Ramos (cell line): ENCODE results near the gene CDC42EP1.

Source experiments
- in situ Hi-C: fragments of 300-500 bp; cut with MboI; formaldehyde crosslinking; loops from one replicate; pipeline ENCODE4 v1.14.3; 2022; ENCODE audit warnings: low sequenced_read_pairs; ENCODE audit not compliant: unreplicated experiment

The CDC42EP1 gene

DNA sequence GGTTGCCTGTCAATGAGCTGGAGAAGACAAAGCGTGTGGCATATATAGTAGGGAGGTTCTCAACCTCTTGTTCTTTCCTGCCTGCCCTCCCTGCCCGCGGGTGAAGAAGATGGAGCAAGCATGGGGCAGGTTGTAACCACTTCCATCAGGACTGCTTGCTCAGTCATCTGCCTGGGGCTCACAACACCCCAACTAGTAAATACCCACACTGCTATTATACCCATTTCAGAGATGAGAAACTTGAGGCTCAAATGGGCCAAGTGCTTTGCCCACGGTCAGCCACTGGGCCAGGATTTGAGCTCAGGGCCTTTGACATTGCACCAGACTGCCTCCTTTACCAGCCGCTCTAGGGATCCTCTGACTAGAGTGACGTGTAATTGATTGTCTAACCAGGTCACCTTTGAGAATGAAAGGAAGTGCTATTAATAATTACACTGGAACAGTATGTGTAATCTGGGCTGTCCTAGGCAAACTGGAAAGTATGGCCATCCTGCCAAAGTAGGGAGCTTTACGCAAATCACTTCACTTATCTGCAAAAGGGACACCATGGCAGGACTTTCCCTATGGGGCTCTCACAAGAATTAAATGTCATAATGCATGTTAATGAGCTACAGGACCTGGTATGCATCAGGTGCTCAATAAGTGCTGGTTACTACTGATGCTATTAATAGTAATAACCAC lies 2.8 kb upstream of the CDC42EP1 start:
- in situ Hi-C loops = no loop called here

DNA sequence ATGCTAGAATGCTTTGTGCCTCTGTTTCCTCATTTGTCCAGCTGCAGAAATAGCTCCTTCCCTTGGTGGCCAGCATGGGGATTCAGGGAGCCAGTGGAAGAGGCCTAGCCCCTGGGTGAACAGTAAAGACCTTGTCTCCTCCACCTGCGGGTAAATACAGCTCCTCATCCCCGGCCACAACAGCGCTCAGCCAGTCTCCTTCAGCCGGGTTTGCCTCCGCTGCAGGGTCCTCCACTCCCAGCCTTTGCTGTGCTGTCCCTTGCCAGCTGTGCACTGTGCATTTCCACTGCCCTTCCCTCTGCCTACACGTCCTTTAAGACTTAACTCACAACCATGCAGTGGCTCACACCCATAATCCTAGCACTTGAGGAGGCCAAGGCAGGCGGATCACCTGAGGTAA lies 1.5 kb upstream of the CDC42EP1 start:
- in situ Hi-C loops = no loop called here

DNA sequence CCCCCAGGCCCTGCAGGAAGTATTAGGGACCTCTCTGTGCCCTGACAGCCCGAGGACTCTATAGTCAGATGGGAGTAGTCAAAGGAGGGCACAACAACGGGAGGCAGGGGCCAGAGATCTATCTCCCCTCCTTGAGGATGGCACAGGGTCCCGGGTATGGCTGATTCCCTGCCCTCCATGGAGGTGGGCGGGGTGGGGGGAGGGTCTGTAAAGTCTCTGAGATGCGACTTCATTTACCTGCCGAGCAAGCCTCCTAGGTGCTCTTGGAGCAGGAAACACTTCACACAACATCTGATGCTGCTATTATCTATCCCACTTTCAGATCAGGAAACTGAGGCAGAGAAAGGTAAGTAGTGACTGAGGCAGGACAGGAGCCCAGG lies 769 bp upstream of the CDC42EP1 start:
- in situ Hi-C loops = no loop called here

DNA sequence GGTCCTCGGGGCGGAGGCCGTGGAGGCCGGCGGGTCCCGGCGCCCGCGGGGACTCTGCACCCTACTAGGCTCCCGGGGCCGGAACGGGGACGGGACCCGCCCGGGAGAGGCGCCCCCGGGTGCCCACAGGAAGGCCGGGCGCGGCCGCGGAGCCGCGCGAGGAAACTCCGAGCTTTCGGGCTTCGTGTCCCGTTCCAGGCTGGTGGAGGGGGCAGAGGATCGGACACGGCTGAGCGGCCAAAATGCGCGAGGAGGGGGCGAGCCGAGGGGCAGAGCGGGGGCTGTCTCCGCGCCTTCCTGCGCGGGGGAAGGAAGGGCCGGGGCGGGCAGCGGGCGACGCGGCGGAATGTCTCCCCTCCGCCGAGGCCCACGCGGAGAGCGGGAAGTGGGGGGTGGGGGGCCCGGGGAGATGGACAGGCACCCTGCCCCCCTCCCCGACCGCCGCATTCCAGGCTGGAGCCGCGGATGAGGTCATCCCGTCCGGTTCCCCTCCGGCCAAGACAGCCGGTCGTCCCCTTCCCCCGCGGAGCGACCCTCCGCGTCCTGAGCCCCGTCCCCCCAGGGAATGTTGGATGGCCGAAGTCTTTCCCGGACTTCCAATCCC lies 430 bp downstream of the CDC42EP1 start:
- in situ Hi-C loops = loop anchor here (10.0 kb wide), 1 partner anchor 246 kb away; no protein-coding TSS in a partner anchor

DNA sequence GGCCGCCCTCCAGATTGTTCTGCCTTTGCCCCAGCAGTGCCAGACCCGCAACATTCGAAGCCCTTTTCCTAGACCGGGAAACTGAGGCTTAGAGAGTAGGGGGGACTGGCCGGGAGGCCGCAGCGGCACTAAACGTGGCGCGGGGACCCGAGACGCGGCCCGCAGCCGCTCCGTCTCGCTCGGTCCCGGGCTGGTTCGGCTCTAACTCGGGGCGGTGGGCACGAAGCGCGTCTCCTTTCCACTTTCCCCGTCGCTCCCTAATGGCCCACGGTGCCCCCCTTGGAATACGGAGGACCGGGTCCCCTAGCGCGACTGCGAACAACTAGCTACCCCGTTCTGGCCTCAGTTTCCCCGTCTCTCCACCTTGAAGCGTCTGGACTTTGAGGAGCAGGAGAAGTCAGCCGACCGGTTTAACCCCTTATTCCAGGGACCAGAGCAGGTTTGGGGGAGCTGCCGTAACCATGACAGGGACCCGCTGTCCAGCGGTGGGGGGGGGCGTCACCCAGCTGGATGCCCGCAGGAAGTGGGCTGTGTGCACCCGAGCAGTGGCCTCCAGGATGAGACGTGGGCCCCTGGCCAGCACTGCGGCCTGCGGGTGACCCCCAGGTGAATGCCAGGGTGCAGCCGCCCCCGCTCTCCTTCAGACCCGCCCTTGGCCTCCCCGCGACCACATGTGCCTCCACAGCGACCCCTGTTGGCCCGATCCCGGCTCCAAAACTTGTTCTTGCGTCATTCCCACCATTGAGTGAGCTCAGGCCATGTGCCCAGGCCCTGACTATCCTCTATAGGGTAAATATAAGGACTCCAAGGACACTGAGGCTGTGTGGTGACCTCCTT lies 1.1 kb downstream of the CDC42EP1 start:
- in situ Hi-C loops = loop anchor here (10.0 kb wide), 1 partner anchor 247 kb away; no protein-coding TSS in a partner anchor

DNA sequence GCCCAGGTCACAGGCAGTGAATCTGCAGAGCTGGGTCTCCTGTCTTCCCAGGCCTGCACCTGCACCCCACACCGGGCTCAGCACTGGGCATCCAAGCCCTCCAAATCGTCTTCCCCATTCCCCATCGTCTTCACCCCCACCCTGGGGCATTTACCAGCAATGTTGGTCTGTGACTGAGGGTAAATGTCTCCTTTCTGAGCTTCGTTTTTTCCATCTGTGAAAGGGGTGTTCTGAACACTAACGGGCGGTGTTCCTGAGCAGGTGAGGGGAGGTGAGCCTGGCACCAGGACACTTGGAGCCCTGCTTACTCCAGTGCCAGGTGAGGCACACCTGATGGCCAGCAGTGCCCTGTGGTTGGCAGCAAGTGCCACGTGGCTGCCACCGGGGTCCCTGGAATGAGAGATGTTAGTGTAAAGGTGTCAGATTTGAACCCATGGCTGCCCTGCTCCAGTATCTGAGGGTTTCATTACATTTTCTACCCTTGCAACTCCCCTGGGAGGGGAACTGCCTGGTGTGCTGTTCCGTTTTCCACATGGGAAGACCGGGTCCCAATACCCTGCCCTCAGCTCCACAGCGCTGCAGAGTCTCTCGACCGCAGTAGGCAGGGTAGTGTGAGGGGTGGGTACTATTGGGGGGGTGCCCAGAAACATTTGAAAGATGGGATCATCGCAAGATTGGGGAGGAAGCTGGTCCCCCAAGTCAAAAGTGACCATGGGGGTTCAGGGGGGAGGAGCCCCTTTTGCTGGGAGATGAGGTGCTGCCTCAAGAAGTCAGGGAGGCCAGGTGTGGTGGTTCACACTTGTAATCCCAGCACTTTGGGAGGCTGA lies 2.0 kb downstream of the CDC42EP1 start:
- in situ Hi-C loops = loop anchor here (10.0 kb wide), 1 partner anchor 247 kb away; no protein-coding TSS in a partner anchor

DNA sequence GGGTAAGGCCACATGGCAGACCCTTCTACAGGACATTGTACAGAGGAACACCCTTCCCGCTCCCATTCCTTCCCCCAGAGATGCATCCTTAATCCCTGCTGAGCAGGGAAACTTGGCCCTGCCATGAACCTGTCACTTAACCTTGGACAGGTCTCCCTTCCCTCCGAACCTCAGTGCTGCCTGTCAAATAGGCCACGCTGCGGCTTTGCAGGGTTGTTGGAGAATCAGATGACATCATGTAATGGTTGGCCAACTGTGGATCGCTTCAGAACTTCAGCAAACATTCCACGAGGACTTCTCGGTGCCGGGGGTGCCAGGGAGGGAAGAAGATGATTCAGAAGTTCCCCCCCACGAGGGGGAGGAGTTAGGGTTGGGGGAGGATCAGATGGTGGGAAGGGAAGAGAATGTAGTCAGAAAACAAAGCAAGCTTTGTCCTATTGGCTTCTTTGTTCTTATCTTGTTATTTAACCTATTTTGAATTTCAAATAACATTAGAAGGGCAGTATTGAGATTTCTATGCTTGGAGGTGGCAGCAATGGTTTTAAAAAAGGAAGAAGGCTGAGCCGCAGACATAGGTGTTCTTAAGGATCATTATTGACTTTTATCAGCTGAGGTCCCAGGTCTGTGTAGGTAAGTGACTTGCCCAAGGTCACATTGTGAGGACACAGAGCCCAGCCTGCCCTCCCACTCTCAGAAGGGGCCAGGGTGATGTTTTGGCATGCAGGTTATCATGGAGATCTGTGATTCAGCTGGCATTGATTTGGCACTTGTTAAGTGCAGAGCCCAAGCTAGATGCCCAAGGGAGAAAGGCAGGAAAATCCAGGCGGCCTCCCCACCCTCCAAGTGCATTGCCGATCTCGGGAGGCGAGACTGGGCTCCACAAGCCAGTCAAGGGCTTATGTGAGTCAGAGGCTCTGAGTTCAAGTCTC lies 3.1 kb downstream of the CDC42EP1 start:
- in situ Hi-C loops = loop anchor here (10.0 kb wide), 1 partner anchor 249 kb away; no protein-coding TSS in a partner anchor

DNA sequence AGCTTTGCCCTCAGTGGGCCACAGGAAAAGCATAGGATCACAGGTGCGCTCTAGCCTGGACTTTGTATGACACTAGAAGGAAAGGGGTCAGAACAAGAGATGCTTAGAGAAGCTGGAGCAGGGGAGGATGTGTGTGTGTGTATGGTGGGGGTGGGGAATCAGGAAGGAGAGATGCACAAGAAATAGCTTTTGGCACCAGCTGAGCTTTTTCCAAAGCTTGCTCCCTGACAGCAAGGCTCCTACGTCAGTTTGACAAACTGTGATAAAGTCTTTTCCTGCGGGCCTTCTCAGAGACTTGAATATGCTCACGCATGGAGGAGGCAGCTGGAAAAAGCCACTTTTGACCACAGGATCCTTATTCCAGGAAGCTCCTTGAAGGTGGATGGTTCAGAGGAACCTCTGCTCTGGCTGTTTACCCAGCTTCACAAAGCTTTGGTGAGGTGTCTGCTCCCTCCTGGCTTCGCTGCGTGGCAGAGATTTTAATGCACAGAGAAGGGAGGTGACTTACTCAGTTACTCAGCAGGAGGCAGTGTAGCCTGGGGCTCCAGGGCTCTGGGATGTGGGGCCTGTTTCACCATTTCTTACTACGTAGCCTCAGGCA lies 3.9 kb downstream of the CDC42EP1 start:
- in situ Hi-C loops = loop anchor here (10.0 kb wide), 1 partner anchor 249 kb away; no protein-coding TSS in a partner anchor

DNA sequence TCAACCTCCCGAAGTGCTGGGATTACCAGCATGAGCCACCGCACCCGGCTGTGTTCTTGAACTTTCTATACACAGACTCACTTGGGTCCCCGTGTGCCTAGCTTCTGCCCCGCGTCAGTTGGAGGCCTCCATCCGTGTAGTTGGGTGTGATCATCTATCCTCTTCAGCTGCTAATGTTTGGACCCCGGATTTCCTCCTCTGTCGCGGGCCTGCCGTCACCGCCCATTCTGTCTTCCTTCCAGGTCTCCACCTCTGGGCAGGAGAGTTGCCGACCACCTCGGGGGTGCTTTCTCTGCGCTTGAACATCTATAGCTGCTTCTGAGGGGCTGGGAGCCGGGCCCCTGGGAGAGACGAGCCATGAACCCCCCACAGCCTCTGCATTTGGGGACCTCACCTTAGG lies 5.5 kb downstream of the CDC42EP1 start:
- in situ Hi-C loops = loop anchor here (10.0 kb wide), 1 partner anchor 251 kb away; no protein-coding TSS in a partner anchor

DNA sequence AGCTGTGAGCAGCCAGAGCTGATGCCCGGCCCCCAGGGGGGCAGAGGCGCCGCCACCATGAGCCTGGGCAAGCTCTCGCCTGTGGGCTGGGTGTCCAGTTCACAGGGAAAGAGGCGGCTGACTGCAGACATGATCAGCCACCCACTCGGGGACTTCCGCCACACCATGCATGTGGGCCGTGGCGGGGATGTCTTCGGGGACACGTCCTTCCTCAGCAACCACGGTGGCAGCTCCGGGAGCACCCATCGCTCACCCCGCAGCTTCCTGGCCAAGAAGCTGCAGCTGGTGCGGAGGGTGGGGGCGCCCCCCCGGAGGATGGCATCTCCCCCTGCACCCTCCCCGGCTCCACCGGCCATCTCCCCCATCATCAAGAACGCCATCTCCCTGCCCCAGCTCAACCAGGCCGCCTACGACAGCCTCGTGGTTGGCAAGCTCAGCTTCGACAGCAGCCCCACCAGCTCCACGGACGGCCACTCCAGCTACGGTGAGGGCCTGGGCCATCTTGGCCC lies 6.1 kb downstream of the CDC42EP1 start:
- in situ Hi-C loops = loop anchor here (10.0 kb wide), 1 partner anchor 252 kb away; no protein-coding TSS in a partner anchor

DNA sequence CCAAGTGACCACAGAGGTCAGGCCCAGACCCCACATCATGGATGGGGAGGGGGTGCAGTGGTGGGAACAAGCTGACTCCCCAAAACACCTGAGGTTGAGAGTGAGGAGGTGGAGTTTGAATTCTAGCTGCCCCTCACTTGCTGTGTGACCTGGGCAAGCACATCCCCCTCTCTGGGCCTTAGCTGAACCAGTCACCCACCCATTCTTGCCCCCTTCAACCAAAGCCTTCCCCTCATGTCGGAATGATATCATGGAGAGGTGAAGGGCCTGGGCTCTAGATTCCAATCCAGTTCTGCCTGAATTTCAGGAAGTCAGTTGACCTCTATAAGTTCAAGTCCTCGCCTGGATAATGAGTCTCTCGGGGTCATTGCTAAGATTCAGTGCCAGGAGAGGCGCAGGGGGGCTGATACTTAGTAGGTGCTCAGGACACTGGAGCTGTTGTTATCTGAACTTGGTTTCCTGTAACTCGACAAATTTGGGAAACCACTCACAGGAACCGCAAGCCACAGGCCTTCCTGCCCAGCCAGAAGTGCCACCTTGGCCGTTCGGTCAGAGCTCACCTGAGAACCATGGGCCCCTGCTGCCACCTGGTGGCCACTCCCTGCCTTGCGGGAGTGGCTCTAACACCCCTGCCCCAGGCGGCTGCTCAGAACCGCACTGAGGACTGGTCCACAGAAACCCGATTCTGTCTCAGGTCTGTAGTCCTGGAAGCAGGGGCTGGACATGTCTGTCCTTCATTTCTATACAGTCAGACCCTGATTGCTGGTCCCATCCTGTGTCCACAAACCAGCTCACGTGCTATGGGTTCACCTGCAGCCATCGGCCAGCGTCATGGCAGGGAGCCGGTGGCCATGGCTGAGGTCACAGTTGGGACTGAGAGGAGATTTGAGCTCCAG lies 6.9 kb downstream of the CDC42EP1 start:
- in situ Hi-C loops = loop anchor here (10.0 kb wide), 1 partner anchor 252 kb away; no protein-coding TSS in a partner anchor

DNA sequence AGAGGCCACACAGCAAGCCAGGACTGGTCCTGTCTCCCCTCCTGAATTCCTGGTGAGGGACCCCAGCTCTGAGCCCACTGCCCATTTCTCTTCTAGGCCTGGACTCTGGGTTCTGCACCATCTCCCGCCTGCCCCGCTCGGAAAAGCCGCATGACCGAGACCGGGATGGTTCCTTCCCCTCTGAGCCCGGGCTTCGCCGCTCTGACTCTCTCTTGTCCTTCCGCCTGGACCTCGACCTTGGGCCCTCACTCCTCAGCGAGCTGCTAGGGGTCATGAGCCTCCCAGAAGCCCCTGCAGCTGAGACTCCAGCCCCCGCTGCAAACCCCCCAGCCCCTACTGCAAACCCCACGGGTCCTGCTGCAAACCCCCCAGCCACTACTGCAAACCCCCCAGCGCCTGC lies 7.7 kb downstream of the CDC42EP1 start:
- in situ Hi-C loops = loop anchor here (10.0 kb wide), 1 partner anchor 253 kb away; no protein-coding TSS in a partner anchor

DNA sequence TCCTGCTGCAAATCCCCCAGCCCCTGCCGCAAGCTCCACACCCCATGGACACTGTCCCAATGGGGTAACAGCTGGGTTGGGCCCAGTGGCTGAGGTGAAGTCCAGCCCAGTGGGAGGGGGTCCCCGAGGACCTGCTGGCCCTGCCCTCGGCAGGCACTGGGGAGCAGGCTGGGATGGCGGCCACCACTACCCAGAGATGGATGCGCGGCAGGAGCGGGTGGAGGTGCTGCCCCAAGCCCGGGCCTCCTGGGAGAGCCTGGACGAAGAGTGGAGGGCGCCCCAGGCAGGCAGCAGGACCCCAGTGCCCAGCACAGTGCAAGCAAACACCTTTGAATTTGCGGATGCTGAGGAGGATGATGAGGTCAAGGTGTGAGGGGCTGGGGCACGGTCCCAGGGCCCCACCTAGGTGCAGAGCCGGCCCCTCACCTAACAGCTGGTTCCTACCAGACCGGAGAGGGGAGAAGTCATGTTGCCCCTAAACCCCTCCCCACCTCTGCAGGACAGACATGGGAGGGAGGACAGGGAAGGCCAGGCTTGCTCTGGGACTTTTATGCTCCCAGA lies 8.2 kb downstream of the CDC42EP1 start:
- in situ Hi-C loops = loop anchor here (10.0 kb wide), 1 partner anchor 254 kb away; no protein-coding TSS in a partner anchor

DNA sequence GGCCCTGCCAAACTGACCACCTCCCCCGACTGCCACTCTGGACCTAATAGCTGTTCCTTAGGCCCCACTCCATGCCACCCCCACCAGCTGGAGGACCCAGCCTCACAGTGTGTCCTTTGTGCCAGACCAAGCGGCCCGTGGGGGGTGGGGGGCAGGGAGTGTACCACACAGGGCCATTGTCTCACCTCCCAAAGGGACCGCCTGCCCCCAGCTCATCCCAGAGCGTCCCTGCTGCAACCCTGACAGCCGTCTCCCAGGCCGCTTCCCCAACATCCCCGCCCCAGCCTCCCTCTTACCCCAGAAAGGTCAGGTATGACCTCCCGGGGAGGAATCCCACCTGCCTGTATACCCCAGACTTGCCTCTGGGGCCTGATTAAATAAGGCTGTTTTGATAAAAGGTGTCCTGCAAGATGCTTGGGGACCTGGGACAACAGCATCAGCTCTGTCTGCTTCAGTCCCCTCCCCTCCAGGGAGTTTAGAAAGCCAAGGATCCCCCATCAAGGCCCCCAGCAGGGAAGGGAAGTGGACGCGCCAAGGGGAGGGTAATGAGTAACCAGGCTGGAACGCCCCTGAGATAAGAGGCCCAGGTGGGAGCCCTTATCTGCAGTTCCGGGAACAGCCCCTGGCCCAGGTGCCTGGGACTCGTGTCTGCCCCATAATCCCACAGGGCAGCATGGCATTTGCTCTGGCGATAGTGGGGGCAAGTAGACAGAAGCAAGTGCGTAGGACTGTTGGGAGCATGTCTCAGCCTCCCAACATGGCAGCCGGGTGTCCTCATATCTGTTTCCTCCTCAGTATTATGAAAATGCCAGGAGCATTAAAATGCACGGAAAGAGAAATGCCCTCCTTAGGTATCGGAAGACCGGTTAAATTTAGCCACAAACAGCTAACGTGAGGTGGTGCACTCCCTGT lies 9.0 kb downstream of the CDC42EP1 start:
- in situ Hi-C loops = loop anchor here (10.0 kb wide), 1 partner anchor 254 kb away; no protein-coding TSS in a partner anchor

DNA sequence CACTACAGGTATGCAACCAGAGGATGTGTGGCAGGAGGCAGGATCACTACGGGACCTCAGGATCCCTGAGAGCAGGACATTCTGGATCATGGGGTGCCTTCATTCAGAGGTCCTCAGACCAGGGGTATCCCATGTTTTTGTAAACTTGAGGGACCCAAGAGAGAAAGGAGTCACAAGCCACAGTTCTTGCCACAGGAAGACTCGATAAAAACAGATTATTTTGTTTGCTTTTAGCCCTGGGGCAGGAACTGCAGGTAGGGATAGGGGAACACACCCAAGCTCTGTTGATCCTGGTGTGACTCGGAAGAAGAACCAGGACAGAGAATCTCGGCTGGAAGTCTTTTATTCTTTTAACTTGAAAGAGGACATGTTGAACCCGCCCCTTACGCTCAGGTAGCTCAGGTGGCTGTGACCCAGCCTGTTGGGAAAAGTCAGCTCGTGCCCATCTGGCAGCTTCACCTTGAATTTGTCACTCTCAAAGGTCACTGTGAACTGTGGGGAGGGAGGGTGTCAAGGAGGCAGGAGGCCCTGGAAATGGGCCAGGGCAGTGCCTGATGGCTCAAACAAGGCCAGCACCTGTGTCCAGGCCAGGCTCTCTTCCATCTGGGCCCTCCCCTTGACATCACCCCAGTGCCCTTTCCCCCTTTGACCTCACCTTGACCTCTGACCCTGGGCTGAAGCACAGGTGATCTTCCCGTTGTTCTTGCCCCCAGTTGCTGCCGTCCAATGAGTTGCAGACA lies 9.8 kb downstream of the CDC42EP1 start:
- in situ Hi-C loops = loop anchor here (5.0 to 10.0 kb wide), 2 partner anchors 33 to 255 kb away; no protein-coding TSS in a partner anchor
